GM21367 (cell line): ENCODE measurements around the gene IFITM10.

ENCODE experiments used
- ATAC-seq: cut with Tn5 transposase; IDR thresholded peaks from one replicate; pipeline ENCODE4 v1.9.1; 2021; ENCODE audit not compliant: unreplicated experiment

Gene IFITM10

DNA sequence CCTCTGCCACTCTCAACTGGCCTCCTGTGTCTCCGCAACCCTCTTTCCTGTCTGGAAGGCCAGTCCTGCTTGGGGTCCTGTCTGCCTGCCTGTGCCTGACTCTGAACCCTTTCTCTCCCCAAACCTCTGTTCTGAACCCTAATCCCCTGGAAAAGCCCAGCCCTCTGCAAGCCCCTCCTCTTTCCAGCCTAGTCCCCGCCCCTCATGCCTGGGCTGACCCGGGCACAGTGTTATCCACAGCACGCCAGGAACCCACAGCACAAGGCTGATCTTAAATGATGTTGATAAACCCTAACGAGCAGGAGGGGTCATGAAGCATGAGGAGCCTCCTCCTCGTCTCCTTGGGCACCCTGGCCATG lies at the start of gene IFITM10:
TSS of gene IFITM10 (minus strand) at position 115 of the 359 bp plus-strand sequence. CDS start 153 bp downstream, outside the sequence.
- ATAC-seq = no peak

GRCh38 chr11:1797391-1798125 lies 47.2 kb upstream of the IFITM10 start:
- no peak for ATAC-seq

DNA sequence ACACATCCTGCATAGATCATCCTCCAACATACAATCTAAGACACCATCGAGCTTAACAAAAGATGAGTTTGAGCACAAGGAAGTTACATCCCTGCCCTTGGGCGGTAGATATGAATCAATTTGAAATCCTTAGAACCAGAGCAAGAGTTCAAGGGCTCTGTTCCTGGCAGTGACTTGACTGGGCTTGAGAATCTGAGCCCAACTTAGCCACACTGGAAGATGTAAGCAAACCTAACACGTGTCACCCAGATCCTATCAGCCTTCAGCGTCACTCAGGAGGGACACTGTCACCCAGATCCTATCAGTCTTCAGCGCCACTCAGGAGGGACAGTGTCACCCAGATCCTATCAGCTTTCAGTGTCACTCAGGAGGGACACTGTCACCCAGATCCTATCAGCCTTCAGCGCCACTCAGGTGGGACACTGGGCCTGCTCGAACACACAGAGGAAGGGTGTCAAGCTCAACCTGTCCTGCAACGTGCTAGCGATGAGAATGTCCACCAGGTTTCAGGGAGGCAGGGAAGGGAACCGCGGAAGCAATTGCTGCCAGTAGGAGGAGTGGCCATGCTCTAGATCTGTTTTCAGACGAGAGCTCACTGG lies 46.1 kb upstream of the IFITM10 start:
- ATAC-seq = no peak

DNA sequence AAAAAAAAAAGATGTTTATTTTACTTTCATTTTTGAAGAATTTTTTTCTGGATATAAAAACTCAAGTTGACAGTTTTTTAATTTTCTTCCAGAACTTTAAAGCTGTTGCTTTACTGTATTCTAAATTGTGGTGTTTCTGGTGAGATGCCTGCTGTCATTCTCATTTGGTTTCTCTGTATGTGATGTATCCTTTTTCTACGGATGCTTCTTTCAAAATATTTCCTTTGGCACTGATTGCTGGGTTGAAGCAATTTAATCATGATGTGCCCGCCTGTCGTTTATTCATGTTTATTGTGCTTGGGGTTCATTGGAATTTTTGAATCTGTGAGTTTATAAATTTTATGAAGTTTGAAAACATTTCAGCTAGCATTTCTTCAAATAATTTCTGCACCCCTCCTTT lies 42.7 kb upstream of the IFITM10 start:
- no peak for ATAC-seq

DNA sequence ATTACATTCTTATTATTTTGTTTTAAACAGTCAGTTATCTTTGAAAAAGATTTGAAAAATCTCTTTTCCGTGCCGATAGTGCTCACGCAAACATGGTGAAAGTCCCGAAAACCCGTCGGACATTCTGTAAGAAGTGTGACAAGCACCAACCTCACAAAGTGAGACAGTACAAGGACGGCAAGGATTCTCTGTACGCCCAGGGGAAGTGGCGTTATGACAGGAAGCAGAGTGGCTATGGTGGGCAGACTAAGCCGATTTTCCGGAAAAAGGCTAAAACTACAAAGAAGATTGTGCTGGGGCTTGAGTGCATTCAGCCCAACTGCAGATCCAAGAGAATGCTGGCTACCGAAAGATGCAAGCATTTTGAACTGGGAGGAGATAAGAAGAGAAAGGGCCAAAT lies 42.1 kb upstream of the IFITM10 start:
- no peak for ATAC-seq

GRCh38 chr11:1791912-1792311 lies 41.5 kb upstream of the IFITM10 start:
- no peak for ATAC-seq

GRCh38 chr11:1786466-1786865 lies 36.1 kb upstream of the IFITM10 start:
- ATAC-seq = no peak

GRCh38 chr11:1785749-1786413 lies 35.5 kb upstream of the IFITM10 start:
- ATAC-seq = no peak

DNA sequence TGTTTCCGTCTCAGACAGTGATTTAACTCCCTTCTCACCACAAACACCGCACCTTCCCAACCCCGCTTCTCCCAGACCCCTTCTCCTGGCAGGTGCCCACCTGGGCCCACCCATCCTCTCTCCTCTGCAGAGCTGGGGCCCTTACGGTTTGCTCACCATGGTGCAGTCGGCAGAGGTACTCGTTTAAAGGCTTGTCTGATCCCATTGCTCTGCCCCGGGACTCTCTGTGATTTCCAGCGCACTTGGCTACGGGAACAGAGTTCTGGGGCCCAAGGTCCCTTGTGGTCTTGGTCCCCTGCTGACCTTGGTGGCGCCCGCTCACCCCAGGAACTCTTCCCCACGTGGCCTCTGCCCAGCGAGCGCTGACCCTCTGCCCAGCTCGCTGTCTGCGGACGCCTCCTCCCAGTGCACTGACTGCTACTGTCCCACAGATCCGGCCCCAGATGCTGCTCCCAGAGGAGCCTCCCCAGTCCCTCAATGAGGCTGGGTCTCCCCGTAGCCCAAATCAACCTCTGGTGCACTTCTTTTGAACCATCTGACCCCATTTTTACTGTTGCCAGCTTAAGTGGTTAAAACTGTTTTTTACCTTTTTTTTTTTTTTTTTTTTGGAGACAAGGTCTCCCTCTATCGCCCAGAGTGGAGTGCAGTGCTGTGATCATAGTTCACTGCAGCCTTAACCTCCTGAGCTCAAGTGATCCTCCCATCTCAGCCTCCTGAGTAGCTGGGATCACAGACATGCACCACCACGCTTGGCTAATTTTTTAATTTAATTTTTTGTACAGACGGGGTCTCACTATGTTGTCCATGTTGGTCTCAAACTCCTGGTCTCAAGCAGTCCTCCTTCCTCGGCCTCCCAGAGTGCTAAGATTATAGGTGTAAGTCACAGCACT lies 34.6 kb upstream of the IFITM10 start:
- no peak for ATAC-seq

- no peak for ATAC-seq
Observed at GRCh38 chr11:1783725-1784529, 33.5 kb upstream of the IFITM10 start.

DNA sequence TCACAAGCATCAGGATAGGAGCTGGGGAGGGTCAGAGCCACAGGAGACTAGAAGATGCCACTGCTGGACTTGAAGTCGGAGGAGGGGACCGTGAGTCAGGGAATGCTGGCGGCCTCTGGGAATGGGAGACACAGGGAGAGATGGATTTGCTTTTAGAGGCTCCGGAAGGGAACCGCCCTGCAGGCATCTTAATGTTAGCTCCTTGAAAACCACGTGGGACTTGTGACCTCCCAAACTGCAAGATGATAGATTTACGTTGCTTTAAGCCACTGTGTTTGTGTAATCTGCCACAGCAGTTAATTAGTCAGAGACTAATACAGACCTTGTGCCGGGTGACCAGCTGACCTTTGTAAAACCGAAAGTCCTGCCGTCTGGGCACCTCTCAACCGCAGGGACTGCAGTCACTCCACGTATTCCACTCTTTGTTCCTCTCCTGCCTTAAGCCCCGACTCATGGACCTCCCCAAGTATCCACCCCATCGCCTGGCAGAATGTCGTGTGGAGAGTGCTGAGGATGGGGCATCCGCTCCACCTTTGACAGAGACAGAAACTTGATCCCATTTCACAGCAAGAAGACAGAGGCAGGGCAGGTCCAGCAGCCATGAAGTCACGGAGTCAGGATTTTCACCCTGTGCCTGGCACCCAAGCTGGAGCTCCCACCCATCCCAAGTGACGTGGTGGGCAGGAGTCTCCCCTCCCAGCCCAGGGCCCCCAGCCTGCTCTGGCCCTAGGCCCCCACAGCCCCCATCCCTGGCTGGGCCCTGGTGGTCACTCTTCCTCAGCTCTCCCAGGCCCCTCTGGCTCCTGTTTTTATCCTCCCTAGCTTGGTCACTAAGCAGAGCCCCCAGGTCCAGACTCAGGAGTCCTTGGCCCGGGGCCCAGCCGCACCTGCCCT lies 32.7 kb upstream of the IFITM10 start:
- ATAC-seq = no peak

GRCh38 chr11:1782031-1782590 lies 31.7 kb upstream of the IFITM10 start:
- ATAC-seq = no peak

- no peak for ATAC-seq
Observed at GRCh38 chr11:1781593-1781975, 31.2 kb upstream of the IFITM10 start.

GRCh38 chr11:1780700-1781592 lies 30.6 kb upstream of the IFITM10 start:
- no peak for ATAC-seq

DNA sequence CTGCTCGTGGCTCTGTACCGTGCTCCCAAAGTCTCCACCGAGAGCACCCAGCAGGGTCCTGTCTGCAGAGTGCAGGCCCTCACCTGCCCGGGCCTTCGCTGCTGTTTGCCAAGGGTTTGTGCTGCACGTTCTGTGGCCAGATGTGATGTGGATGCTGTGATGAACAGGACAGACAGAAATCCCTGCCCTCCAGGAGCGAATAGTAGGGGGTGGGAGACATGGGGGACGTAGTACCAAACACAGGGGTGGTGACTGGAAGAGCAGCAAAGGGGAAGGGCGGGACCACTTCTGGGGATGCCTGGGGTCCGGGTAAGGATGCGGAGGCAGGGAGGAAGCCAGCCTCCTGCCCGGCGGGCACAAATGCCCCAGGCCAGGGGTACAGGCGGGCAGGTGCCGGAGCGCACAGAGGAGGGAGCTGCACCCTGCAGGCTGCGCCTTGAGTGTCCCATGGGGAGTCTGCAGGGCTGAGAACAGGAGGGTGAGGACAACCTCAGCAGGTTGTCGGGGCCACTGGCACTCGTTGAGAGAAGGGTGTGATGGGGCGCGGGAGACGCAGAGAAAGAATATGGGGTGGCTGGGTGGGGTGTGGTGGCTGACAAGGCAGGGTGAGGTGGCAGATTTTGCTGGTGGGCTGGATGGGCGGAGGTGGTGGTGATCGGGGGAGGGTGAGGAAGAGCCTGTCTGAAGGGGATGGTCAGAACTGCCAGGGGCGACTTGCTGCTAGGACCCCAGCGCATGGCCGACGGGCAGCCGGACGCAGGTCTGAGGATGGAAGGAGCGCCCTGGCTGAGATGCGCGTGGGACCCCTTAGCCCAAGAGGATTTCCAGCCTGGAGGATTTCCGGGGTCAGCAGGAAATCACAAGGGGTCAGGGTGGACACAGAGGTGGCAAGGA lies 29.7 kb upstream of the IFITM10 start:
- ATAC-seq = no peak

DNA sequence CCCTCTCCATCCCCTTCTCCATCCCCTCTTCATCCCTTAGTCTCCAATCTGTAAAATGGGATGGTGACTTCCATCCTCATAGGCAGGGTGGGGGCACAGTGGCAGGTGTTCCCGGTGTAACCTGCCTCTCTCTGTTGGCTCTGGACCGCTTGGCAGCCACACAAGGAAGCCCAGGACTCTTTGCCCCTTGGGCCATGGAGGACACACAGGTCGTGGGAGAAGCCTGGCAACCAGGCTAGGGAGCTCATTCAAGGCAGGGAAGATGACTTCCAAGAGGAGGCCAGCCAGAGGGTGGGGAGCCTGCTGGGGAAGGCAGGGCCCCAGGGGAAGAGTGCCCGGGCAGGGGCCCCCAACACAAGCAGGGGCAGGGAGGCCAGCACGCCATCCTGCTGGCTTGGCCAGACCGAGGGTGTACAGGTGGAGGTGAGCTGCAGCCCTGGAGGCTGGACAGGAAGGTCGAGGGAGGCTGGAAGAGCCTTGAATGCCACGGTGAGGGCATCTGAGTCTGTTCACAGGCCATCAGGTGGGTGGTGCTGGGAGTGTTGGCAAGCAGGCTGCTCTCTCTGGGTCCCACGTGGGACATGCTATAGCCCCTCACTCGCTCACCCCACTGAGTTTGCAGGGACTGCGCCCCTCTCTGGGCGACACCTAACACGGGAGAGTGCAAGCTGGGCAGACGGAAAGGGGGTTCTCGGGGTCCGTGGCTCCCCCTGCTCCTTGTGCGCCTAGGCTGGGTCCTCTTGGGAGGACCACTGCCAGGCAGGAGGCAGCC lies 28.8 kb upstream of the IFITM10 start:
- no peak for ATAC-seq
